ENCODE measurements around the gene SLC38A9.

DNA sequence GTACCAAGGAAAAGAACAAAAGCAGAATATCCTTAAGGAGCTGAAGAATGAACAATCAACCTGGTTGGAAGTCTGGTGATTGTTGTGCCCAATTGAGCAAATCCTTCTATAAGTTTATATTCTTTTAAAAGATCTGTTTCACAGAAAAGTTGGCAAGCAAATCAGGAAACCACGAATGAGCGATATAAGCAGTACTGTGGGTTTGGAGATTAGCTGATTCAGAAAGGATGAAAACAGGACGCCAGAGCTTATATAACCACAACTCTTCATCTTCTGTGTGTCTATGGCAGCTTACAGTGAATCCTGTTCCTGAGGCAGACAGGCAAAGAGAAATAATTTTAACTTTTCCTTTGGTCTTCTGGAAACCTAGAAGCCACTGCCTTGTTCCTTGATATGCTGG is 61.7 kb downstream of the SLC38A9 start:
- TF ChIP-seq RAD21 (IDR thresholded peaks at IDR 0.05) = no peak
- TF ChIP-seq, protein P1, sequence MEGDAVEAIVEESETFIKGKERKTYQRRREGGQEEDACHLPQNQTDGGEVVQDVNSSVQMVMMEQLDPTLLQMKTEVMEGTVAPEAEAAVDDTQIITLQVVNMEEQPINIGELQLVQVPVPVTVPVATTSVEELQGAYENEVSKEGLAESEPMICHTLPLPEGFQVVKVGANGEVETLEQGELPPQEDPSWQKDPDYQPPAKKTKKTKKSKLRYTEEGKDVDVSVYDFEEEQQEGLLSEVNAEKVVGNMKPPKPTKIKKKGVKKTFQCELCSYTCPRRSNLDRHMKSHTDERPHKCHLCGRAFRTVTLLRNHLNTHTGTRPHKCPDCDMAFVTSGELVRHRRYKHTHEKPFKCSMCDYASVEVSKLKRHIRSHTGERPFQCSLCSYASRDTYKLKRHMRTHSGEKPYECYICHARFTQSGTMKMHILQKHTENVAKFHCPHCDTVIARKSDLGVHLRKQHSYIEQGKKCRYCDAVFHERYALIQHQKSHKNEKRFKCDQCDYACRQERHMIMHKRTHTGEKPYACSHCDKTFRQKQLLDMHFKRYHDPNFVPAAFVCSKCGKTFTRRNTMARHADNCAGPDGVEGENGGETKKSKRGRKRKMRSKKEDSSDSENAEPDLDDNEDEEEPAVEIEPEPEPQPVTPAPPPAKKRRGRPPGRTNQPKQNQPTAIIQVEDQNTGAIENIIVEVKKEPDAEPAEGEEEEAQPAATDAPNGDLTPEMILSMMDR (IDR thresholded peaks at IDR 0.05; ENCODE audit: low read depth, low read length, missing input control) = no peak
- no peak for TF ChIP-seq TAF1 (conservative IDR thresholded peaks at IDR 0.05)
- TF ChIP-seq JUND (IDR thresholded peaks at IDR 0.05) = no peak
- TF ChIP-seq, protein P2, sequence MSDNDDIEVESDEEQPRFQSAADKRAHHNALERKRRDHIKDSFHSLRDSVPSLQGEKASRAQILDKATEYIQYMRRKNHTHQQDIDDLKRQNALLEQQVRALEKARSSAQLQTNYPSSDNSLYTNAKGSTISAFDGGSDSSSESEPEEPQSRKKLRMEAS (IDR thresholded peaks at IDR 0.05) = no peak
- TF ChIP-seq NR2F2 (IDR thresholded peaks at IDR 0.05) = no peak

All from liver (tissue), 3 donors.